Iris pigment epithelial cell (primary cell): Measurements from ENCODE around the gene TMEM165.

Experiments used
- DNase-seq: peaks from one replicate; pipeline ENCODE4 v3.0.0-alpha.2; 2011; ENCODE audit warnings: low read depth

The TMEM165 gene

GRCh38 chr4:55367084-55367722 lies 28.6 kb upstream of the TMEM165 start:
- peak; percentile 34 for DNase-seq

GRCh38 chr4:55369968-55370367 lies 25.8 kb upstream of the TMEM165 start:
- DNase-seq, result no peak

GRCh38 chr4:55372259-55372658 lies 23.5 kb upstream of the TMEM165 start:
- DNase-seq, result peak; percentile 49

GRCh38 chr4:55373461-55373860 lies 22.3 kb upstream of the TMEM165 start:
- DNase-seq, result no peak

GRCh38 chr4:55376698-55377097 lies 19.1 kb upstream of the TMEM165 start:
- no peak for DNase-seq

- no peak for DNase-seq
These were observed 16.9 kb upstream of the TMEM165 start for GRCh38 chr4:55378617-55379467.

- DNase-seq, result no peak
These were observed 15.2 kb upstream of the TMEM165 start for GRCh38 chr4:55380576-55380975.

- DNase-seq, result no peak
These were observed 14.3 kb upstream of the TMEM165 start for GRCh38 chr4:55381502-55381901.

- no peak for DNase-seq
These were observed 13.2 kb upstream of the TMEM165 start for GRCh38 chr4:55382488-55383003.

GRCh38 chr4:55385201-55385649 lies 10.5 kb upstream of the TMEM165 start:
- peak; percentile 34 for DNase-seq

GRCh38 chr4:55386073-55386472 lies 9.7 kb upstream of the TMEM165 start:
- peak; percentile 61 for DNase-seq

- no peak for DNase-seq
These were observed 8.9 kb upstream of the TMEM165 start for GRCh38 chr4:55386840-55387239.

GRCh38 chr4:55393461-55394320 lies 2.1 kb upstream of the TMEM165 start:
- DNase-seq, result no peak

- DNase-seq, result no peak
These were observed 584 bp upstream of the TMEM165 start for GRCh38 chr4:55395218-55395528.

- DNase-seq, result no peak
These were observed 760 bp downstream of the TMEM165 start for GRCh38 chr4:55396308-55397125.

GRCh38 chr4:55397126-55397436 lies 1.3 kb downstream of the TMEM165 start:
- DNase-seq, result no peak

GRCh38 chr4:55397520-55398321 lies 2.0 kb downstream of the TMEM165 start:
- peak; percentile 90 for DNase-seq

GRCh38 chr4:55398461-55398860 lies 2.7 kb downstream of the TMEM165 start:
- DNase-seq, result peak; percentile 61

GRCh38 chr4:55398966-55399365 lies 3.2 kb downstream of the TMEM165 start:
- DNase-seq, result no peak

- DNase-seq, result no peak
These were observed 3.8 kb downstream of the TMEM165 start for GRCh38 chr4:55399581-55399980.

GRCh38 chr4:55405073-55405472 lies 9.3 kb downstream of the TMEM165 start:
- DNase-seq, result no peak
